HepG2 (cell line): ENCODE data around the gene TAF6. TPM values are rescaled to one million over a fixed set of nuclear protein-coding genes. Genes with fewer than 3 reads are reported as not detected.

Experiments
- CREB1 ChIP-seq, 2 experiments: fragments of 450-650 bp in 1 of 2; IDR thresholded peaks; 2 replicates each; pipeline ENCODE4 v1.6.1; 2016 to 2017; ENCODE audit warnings: control low read depth in 1 of 2, mild to moderate bottlenecking in 1 of 2, missing compliant biosample characterization in 1 of 2, missing genetic modification characterization in 1 of 2
- DR1 ChIP-seq: sonication (generic); formaldehyde crosslinking; IDR thresholded peaks from 2 replicates; pipeline ENCODE4 v1.8.0; 2021; ENCODE audit warnings: mild to moderate bottlenecking, missing genetic modification reagents, inconsistent platforms
- FOXA3 ChIP-seq: IDR thresholded peaks from 2 replicates; pipeline ENCODE4 v1.6.1; 2016; ENCODE audit warnings: missing genetic modification reagents, missing compliant biosample characterization
- HDAC2 ChIP-seq: sonication (generic); formaldehyde crosslinking; IDR thresholded peaks from 2 replicates; pipeline ENCODE4 v1.4.0; 2020; ENCODE audit warnings: missing genetic modification reagents
- IRF2 ChIP-seq: IDR thresholded peaks from 2 replicates; pipeline ENCODE4 v1.6.1; 2018; ENCODE audit warnings: missing genetic modification reagents, missing compliant biosample characterization
- KDM4B ChIP-seq: sonication (generic); formaldehyde crosslinking; IDR thresholded peaks from 2 replicates; pipeline ENCODE4 v1.4.0; 2020; ENCODE audit warnings: missing genetic modification reagents
- POLR2G ChIP-seq: fragments of 200-400 bp; formaldehyde crosslinking; IDR thresholded peaks from 2 replicates; pipeline ENCODE4 v1.6.1; 2018; ENCODE audit warnings: mild to moderate bottlenecking, low read depth, low read length, moderate library complexity
- RFXAP ChIP-seq: sonication (generic); formaldehyde crosslinking; IDR thresholded peaks from 2 replicates; pipeline ENCODE4 v1.4.0; 2020; ENCODE audit warnings: missing genetic modification reagents, borderline replicate concordance
- SUZ12 ChIP-seq: fragments of 150-350 bp; IDR thresholded peaks from 2 replicates; pipeline ENCODE4 v1.6.1; 2014; ENCODE audit warnings: low read depth, low read length
- TBX2 ChIP-seq: sonication (generic); formaldehyde crosslinking; IDR thresholded peaks from 2 replicates; pipeline ENCODE4 v1.5.0; 2020; ENCODE audit warnings: missing genetic modification reagents, mild to moderate bottlenecking, borderline replicate concordance
- ZFP1 ChIP-seq: IDR thresholded peaks from 2 replicates; pipeline ENCODE4 v1.6.1; 2016
- ZNF331 ChIP-seq: sonication (generic); formaldehyde crosslinking; IDR thresholded peaks from 2 replicates; pipeline ENCODE4 v1.4.0; 2020; ENCODE audit warnings: missing genetic modification reagents
- polyA plus RNA-seq, 8 experiments: library from polyadenylated mRNA; depleted of rRNA in 3 of 8; stranded (reverse) in 7 of 8; unstranded in 1 of 8; fragments of >200 nt; fragmentation: Illumina TruSeq in 4 of 8; extraction: Trizol in 4 of 8; gene quantifications; 2 replicates each; pipeline versions ENCODE4 v1.2.1 to v1.2.3, GENCODE V29; 2011 to 2016; ENCODE audit warnings: low read depth in 4 of 8, missing spikeins in 1 of 8, mixed read lengths in 1 of 8; ENCODE audit not compliant: insufficient read depth in 1 of 8
- total RNA-seq, 5 experiments: library from RNA; depleted of rRNA; stranded (reverse); fragments of >200 nt; fragmentation: Illumina TruSeq; extraction: Trizol; gene quantifications; 2 replicates each; pipeline ENCODE4 v1.2.3, GENCODE V29; 2016; ENCODE audit warnings: low read depth in 1 of 5
- TF ChIP-seq, protein P1 (sequence below): IDR thresholded peaks from 2 replicates; pipeline ENCODE4 v1.6.1; 2016; ENCODE audit warnings: mild to moderate bottlenecking
- TF ChIP-seq, protein P2 (sequence below): sonication (generic); formaldehyde crosslinking; IDR thresholded peaks from 2 replicates; pipeline ENCODE4 v1.4.0; 2020; ENCODE audit warnings: missing genetic modification reagents
- TF ChIP-seq, protein P3 (sequence below): sonication (generic); formaldehyde crosslinking; IDR thresholded peaks from 2 replicates; pipeline ENCODE4 v1.5.0; 2020; ENCODE audit warnings: mild to moderate bottlenecking, missing genetic modification reagents
- TF ChIP-seq, protein P4 (sequence below): sonication (generic); formaldehyde crosslinking; IDR thresholded peaks from 2 replicates; pipeline ENCODE4; 2020; ENCODE audit warnings: missing genetic modification reagents, mild to moderate bottlenecking, borderline replicate concordance
- TF ChIP-seq, protein P5 (sequence below): sonication (generic); formaldehyde crosslinking; IDR thresholded peaks from 2 replicates; pipeline ENCODE4 v1.4.0; 2020; ENCODE audit warnings: missing genetic modification reagents
- TF ChIP-seq, protein P6 (sequence below), 2 experiments: fragments of 450-650 bp in 1 of 2; sonication (generic) in 1 of 2; formaldehyde crosslinking; IDR thresholded peaks; 2 replicates each; pipeline versions ENCODE4 v1.5.0 to v1.8.0; 2020 to 2022; ENCODE audit warnings: mild to moderate bottlenecking in 1 of 2, missing genetic modification reagents in 1 of 2

The TAF6 gene
- total and polyA plus RNA-seq, 2 of the 13 experiments (the other 11 are each of a cell fraction or from before 2014, with no cell fraction given) = 12.9 to 18.8 TPM

DNA sequence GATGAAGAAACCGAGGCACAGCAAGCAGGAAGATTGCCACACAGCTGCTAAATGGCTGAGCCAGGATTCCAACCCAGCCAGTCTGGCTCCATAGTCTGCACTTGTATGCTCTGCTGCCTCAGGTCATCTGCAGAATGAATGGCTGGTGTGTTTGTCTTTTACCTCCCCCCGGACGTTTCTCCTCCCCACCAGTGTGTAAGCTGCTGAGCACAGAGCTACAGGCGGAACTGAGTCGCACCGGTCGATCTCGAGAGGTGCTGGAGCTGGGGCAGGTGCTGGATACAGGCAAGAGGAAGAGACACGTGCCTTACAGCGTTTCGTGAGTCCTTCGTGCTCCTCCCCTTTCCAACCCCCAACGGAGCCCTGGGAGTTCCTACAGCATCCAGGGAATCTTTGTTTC, 2.9 kb upstream of the TAF6 start (continued):
- TF ChIP-seq, protein P1, sequence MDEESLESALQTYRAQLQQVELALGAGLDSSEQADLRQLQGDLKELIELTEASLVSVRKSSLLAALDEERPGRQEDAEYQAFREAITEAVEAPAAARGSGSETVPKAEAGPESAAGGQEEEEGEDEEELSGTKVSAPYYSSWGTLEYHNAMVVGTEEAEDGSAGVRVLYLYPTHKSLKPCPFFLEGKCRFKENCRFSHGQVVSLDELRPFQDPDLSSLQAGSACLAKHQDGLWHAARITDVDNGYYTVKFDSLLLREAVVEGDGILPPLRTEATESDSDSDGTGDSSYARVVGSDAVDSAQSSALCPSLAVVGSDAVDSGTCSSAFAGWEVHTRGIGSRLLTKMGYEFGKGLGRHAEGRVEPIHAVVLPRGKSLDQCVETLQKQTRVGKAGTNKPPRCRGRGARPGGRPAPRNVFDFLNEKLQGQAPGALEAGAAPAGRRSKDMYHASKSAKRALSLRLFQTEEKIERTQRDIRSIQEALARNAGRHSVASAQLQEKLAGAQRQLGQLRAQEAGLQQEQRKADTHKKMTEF (CRISPR knock-in tag) = peak; percentile 49; the same call in 1 of the 2 replicates
- peak; percentile 33; the same call in 1 of the 2 replicates for TF ChIP-seq ZNF331 (CRISPR knock-in tag)
- TF ChIP-seq, protein P2, sequence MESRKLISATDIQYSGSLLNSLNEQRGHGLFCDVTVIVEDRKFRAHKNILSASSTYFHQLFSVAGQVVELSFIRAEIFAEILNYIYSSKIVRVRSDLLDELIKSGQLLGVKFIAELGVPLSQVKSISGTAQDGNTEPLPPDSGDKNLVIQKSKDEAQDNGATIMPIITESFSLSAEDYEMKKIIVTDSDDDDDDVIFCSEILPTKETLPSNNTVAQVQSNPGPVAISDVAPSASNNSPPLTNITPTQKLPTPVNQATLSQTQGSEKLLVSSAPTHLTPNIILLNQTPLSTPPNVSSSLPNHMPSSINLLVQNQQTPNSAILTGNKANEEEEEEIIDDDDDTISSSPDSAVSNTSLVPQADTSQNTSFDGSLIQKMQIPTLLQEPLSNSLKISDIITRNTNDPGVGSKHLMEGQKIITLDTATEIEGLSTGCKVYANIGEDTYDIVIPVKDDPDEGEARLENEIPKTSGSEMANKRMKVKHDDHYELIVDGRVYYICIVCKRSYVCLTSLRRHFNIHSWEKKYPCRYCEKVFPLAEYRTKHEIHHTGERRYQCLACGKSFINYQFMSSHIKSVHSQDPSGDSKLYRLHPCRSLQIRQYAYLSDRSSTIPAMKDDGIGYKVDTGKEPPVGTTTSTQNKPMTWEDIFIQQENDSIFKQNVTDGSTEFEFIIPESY (CRISPR knock-in tag) = no peak
- no peak for TF ChIP-seq ZFP1 (CRISPR knock-in tag)
- TF ChIP-seq POLR2G = peak; percentile 56; the same call in 1 of the 2 replicates
- TF ChIP-seq CREB1 (IDR thresholded peaks at IDR 0.05) = no peak
- TF ChIP-seq CREB1 (CRISPR knock-in tag; IDR thresholded peaks at IDR 0.05) = peak; percentile 21; the same call in 1 of the 2 replicates
- peak; percentile 60 for TF ChIP-seq TBX2 (CRISPR knock-in tag)
- TF ChIP-seq KDM4B = no peak
- TF ChIP-seq RFXAP (CRISPR knock-in tag) = peak; percentile 61; the same call in 1 of the 2 replicates
- TF ChIP-seq, protein P3, sequence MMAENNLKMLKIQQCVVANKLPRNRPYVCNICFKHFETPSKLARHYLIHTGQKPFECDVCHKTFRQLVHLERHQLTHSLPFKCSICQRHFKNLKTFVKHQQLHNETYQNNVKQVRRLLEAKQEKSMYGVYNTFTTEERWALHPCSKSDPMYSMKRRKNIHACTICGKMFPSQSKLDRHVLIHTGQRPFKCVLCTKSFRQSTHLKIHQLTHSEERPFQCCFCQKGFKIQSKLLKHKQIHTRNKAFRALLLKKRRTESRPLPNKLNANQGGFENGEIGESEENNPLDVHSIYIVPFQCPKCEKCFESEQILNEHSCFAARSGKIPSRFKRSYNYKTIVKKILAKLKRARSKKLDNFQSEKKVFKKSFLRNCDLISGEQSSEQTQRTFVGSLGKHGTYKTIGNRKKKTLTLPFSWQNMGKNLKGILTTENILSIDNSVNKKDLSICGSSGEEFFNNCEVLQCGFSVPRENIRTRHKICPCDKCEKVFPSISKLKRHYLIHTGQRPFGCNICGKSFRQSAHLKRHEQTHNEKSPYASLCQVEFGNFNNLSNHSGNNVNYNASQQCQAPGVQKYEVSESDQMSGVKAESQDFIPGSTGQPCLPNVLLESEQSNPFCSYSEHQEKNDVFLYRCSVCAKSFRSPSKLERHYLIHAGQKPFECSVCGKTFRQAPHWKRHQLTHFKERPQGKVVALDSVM = 0 out of 2 replicates have a peak, but pooled peaks have one; percentile 13
- TF ChIP-seq, protein P4, sequence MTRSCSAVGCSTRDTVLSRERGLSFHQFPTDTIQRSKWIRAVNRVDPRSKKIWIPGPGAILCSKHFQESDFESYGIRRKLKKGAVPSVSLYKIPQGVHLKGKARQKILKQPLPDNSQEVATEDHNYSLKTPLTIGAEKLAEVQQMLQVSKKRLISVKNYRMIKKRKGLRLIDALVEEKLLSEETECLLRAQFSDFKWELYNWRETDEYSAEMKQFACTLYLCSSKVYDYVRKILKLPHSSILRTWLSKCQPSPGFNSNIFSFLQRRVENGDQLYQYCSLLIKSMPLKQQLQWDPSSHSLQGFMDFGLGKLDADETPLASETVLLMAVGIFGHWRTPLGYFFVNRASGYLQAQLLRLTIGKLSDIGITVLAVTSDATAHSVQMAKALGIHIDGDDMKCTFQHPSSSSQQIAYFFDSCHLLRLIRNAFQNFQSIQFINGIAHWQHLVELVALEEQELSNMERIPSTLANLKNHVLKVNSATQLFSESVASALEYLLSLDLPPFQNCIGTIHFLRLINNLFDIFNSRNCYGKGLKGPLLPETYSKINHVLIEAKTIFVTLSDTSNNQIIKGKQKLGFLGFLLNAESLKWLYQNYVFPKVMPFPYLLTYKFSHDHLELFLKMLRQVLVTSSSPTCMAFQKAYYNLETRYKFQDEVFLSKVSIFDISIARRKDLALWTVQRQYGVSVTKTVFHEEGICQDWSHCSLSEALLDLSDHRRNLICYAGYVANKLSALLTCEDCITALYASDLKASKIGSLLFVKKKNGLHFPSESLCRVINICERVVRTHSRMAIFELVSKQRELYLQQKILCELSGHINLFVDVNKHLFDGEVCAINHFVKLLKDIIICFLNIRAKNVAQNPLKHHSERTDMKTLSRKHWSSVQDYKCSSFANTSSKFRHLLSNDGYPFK (CRISPR knock-in tag) = peak; percentile 73; the same call in 1 of the 2 replicates
- TF ChIP-seq, protein P5, sequence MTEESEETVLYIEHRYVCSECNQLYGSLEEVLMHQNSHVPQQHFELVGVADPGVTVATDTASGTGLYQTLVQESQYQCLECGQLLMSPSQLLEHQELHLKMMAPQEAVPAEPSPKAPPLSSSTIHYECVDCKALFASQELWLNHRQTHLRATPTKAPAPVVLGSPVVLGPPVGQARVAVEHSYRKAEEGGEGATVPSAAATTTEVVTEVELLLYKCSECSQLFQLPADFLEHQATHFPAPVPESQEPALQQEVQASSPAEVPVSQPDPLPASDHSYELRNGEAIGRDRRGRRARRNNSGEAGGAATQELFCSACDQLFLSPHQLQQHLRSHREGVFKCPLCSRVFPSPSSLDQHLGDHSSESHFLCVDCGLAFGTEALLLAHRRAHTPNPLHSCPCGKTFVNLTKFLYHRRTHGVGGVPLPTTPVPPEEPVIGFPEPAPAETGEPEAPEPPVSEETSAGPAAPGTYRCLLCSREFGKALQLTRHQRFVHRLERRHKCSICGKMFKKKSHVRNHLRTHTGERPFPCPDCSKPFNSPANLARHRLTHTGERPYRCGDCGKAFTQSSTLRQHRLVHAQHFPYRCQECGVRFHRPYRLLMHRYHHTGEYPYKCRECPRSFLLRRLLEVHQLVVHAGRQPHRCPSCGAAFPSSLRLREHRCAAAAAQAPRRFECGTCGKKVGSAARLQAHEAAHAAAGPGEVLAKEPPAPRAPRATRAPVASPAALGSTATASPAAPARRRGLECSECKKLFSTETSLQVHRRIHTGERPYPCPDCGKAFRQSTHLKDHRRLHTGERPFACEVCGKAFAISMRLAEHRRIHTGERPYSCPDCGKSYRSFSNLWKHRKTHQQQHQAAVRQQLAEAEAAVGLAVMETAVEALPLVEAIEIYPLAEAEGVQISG (CRISPR knock-in tag) = peak; percentile 79
- no peak for TF ChIP-seq DR1
- TF ChIP-seq IRF2 = peak; percentile 55; the same call in 1 of the 2 replicates
- TF ChIP-seq FOXA3 = peak; percentile 60
- no peak for TF ChIP-seq SUZ12
- TF ChIP-seq, protein P6, sequence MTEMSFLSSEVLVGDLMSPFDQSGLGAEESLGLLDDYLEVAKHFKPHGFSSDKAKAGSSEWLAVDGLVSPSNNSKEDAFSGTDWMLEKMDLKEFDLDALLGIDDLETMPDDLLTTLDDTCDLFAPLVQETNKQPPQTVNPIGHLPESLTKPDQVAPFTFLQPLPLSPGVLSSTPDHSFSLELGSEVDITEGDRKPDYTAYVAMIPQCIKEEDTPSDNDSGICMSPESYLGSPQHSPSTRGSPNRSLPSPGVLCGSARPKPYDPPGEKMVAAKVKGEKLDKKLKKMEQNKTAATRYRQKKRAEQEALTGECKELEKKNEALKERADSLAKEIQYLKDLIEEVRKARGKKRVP (CRISPR knock-in tag; IDR thresholded peaks at IDR 0.05) = no peak
- TF ChIP-seq HDAC2 (CRISPR knock-in tag) = peak; percentile 62; the same call in 1 of the 2 replicates
